Measurements from ENCODE around the gene TBC1D9.

DNA sequence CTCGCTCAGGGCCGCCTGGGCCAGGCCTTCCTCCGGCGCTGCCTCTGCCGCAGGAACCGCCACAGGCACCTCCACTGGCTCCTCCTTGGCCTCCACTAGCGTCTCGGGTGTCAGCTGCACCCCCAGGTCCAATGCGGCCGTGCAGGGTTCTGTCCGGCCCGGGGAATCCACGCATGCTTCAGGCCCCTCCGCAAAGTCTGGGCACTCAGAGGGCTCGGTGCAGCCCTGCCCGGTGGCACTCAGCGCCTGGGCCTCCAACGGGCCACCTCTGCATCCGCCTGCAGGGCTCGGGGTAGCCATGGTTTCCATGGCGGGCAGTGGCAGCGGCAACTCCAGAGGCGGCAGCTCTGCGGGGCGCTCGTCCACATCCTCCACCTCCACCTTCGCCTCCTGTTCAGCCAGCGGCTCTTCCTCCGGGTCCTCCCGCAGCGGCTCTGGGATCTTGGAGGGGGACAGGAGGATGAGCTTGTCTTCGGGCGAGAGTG lies 112.6 kb downstream of the TBC1D9 start:
- TF ChIP-seq, protein P1, sequence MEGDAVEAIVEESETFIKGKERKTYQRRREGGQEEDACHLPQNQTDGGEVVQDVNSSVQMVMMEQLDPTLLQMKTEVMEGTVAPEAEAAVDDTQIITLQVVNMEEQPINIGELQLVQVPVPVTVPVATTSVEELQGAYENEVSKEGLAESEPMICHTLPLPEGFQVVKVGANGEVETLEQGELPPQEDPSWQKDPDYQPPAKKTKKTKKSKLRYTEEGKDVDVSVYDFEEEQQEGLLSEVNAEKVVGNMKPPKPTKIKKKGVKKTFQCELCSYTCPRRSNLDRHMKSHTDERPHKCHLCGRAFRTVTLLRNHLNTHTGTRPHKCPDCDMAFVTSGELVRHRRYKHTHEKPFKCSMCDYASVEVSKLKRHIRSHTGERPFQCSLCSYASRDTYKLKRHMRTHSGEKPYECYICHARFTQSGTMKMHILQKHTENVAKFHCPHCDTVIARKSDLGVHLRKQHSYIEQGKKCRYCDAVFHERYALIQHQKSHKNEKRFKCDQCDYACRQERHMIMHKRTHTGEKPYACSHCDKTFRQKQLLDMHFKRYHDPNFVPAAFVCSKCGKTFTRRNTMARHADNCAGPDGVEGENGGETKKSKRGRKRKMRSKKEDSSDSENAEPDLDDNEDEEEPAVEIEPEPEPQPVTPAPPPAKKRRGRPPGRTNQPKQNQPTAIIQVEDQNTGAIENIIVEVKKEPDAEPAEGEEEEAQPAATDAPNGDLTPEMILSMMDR (IDR thresholded peaks at IDR 0.05; ENCODE audit: insufficient read depth, low read length, poor library complexity, severe bottlenecking), result no peak
- no peak for TF ChIP-seq EZH2phosphoT487 (conservative IDR thresholded peaks at IDR 0.05; ENCODE audit: low read length)

Measured in SU-DHL-6 (cell line).